ENCODE data around the gene SLC24A4.

SLC24A4 gene

GRCh38 chr14:92524602-92525185, 201.7 kb downstream of the SLC24A4 start:
- no peak for TF ChIP-seq CTCF (IDR thresholded peaks at IDR 0.05; ENCODE audit: control insufficient read depth, insufficient read depth, low read depth, low read length, missing control alignments)
- DNase-seq (ENCODE audit: low read depth), result no peak
- no peak overlapping the region for H3K4me3 ChIP-seq (ENCODE audit: control insufficient read depth, low read depth, low read length)

GRCh38 chr14:92525322-92526095, 202.5 kb downstream of the SLC24A4 start:
- TF ChIP-seq CTCF (IDR thresholded peaks at IDR 0.05; ENCODE audit: control insufficient read depth, insufficient read depth, low read depth, low read length, missing control alignments), result no peak
- no peak for DNase-seq (ENCODE audit: low read depth)
- H3K4me3 ChIP-seq (ENCODE audit: control insufficient read depth, low read depth, low read length), result no peak overlapping the region

GRCh38 chr14:92527721-92528120, 204.8 kb downstream of the SLC24A4 start:
- TF ChIP-seq CTCF (IDR thresholded peaks at IDR 0.05; ENCODE audit: control insufficient read depth, insufficient read depth, low read depth, low read length, missing control alignments), result no peak

GRCh38 chr14:92528486-92529100, 205.6 kb downstream of the SLC24A4 start:
- DNase-seq (ENCODE audit: low read depth), result no peak
- no peak for TF ChIP-seq CTCF (IDR thresholded peaks at IDR 0.05; ENCODE audit: control insufficient read depth, insufficient read depth, low read depth, low read length, missing control alignments)
- no peak overlapping the region for H3K4me3 ChIP-seq (ENCODE audit: control insufficient read depth, low read depth, low read length)

More at GRCh38 chr14:92527721-92528120, 204.8 kb downstream of the SLC24A4 start:
- DNase-seq (ENCODE audit: low read depth), result no peak
- no peak overlapping the region for H3K4me3 ChIP-seq (ENCODE audit: control insufficient read depth, low read depth, low read length)

GRCh38 chr14:92529903-92530302, 206.9 kb downstream of the SLC24A4 start:
- no peak overlapping the region for H3K4me3 ChIP-seq (ENCODE audit: control insufficient read depth, low read depth, low read length)
- TF ChIP-seq CTCF (IDR thresholded peaks at IDR 0.05; ENCODE audit: control insufficient read depth, insufficient read depth, low read depth, low read length, missing control alignments), result no peak

GRCh38 chr14:92531106-92531873, 208.3 kb downstream of the SLC24A4 start:
- DNase-seq (ENCODE audit: low read depth), result no peak
- no peak for TF ChIP-seq CTCF (IDR thresholded peaks at IDR 0.05; ENCODE audit: control insufficient read depth, insufficient read depth, low read depth, low read length, missing control alignments)
- no peak overlapping the region for H3K4me3 ChIP-seq (ENCODE audit: control insufficient read depth, low read depth, low read length)

More at GRCh38 chr14:92529903-92530302, 206.9 kb downstream of the SLC24A4 start:
- no peak for DNase-seq (ENCODE audit: low read depth)
